ENCODE results near the gene SLC29A4.
"Not testable (repeated sequence)": the region's sequence is repeated elsewhere in the genome, so short reads cannot be mapped to it uniquely, and the experiment has no call there.

SLC29A4 gene

DNA sequence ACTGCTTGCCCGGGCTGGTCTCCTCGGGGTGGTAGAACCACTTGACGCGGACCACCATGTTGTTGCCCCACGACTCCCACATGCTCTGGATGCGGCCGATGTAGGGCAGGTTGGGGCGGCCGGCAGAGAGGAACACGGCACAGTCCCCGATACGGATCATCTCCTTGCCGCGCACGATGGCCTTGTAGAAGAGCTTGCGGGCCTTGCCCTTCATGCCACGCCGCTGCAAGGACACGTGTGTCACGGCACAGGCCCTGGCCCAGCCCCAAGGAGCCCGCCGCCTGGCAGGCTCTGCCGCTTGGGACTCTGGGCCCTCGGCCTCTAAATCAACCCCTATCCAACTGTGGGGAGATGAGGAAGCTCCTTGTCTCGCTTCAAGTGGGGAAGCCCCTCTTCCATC, 26.4 kb downstream of the SLC29A4 start:
- H3K9me3 ChIP-seq (ENCODE audit: control insufficient read depth, low read length): no peaks in the 10 kb centered on the region
- H3K27ac ChIP-seq (ENCODE audit: insufficient read depth, low read length, poor library complexity, severe bottlenecking): no peak overlapping the region
- H3K27me3 ChIP-seq (replicated peaks; ENCODE audit: control insufficient read depth, insufficient read depth, low read length, poor library complexity, severe bottlenecking): no peaks in the 10 kb centered on the region
- DNase-seq: no peak
- H3K4me3 ChIP-seq (ENCODE audit: insufficient read depth, low read depth, low read length, poor library complexity, severe bottlenecking): no peak overlapping the region
- peaks cover 15% of the 10 kb centered on the region for H3K36me3 ChIP-seq (ENCODE audit: control insufficient read depth, insufficient read depth, low read length)
- H3K4me1 ChIP-seq (ENCODE audit: control insufficient read depth, insufficient read depth, low read length, poor library complexity, severe bottlenecking): no peaks in the 10 kb centered on the region

DNA sequence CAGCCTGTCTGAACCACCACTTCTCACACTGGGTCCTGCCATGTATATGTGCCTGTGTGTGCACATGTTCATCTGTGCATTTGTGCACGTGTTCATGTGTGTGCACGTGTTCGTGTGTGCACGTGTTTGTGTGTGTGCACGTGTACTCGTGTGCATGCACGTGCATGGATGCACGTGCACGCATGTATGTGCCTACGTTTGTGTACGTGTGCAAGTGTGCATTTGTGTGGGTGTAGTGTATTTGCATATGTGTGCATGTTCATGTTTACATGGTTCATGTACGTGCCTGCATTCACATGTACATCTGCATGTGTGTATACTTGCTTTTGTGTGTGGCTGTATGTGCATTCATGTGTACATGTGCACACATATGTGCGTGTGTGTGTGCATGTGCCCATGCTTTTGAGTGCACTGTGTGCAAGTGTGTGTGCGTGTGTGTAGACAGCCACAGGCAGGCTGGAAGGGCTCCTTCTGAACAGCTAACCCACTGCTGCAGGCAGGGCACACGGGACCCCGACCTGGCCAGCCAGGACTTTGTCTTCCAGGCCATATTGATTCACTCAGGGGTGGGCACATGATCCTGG, 28.2 kb downstream of the SLC29A4 start:
- Histone ChIP-seq H3K36me3 (ENCODE audit: control insufficient read depth, insufficient read depth, low read length) (peaks cover 23% of the 10 kb centered on the region), H3K4me1 (ENCODE audit: control insufficient read depth, insufficient read depth, low read length, poor library complexity, severe bottlenecking) (no peaks in the 10 kb centered on the region)
- DNase-seq: no peak

DNA sequence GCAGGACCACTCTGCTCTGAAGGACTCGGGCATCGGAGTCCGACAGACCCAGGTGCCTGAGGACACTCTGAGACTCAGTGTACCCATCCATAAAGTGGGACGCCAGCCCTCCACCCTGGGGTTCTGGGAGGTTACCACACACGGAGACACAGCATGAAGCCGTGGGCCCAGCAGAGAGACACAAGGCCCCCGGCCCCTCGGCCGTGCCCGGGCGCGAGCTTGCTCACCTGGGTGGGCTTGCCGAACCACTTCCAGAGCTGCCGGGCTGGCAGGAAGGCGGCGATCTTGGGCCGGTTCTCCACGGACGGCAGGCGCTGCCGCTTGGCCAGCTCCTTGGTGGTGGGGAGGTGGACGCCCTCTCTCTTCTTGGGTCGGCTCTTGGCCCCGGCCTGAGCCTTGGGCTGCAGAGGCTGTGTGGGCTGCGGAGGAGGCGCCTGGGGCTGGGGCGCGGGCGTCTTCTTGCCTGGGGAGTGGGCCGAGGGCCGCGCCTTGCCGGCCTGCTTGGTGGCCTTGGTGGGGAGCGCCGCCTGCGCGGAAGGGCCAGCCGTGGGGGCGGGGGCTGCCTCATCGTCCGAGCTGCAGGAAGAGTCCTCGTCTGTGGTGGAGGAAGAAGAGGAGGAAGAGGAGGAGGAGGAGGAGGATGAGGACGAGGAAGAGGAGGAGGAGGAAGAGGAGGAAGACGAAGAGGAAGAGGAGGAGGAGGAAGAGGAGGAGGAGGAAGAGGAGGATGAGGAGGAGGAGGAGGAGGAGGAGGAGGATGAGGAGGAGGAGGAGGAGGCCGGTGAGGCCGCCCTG, 29.7 kb downstream of the SLC29A4 start:
- H3K4me3 ChIP-seq (ENCODE audit: insufficient read depth, low read depth, low read length, poor library complexity, severe bottlenecking); H3K27me3 ChIP-seq (replicated peaks; ENCODE audit: control insufficient read depth, insufficient read depth, low read length, poor library complexity, severe bottlenecking); DNase-seq; H3K4me1 ChIP-seq (ENCODE audit: control insufficient read depth, insufficient read depth, low read length, poor library complexity, severe bottlenecking); H3K9me3 ChIP-seq (ENCODE audit: control insufficient read depth, low read length); H3K27ac ChIP-seq (ENCODE audit: insufficient read depth, low read length, poor library complexity, severe bottlenecking): not testable (repeated sequence)
- H3K36me3 ChIP-seq (ENCODE audit: control insufficient read depth, insufficient read depth, low read length): peaks cover 23% of the 10 kb centered on the region

More for the DNA sequence above, 28.2 kb downstream of the SLC29A4 start:
- Histone ChIP-seq H3K27ac (ENCODE audit: insufficient read depth, low read length, poor library complexity, severe bottlenecking) (no peak overlapping the region), H3K4me3 (ENCODE audit: insufficient read depth, low read depth, low read length, poor library complexity, severe bottlenecking) (no peak overlapping the region), H3K27me3 (replicated peaks; ENCODE audit: control insufficient read depth, insufficient read depth, low read length, poor library complexity, severe bottlenecking) (no peaks in the 10 kb centered on the region), H3K9me3 (ENCODE audit: control insufficient read depth, low read length) (no peaks in the 10 kb centered on the region)

DNA sequence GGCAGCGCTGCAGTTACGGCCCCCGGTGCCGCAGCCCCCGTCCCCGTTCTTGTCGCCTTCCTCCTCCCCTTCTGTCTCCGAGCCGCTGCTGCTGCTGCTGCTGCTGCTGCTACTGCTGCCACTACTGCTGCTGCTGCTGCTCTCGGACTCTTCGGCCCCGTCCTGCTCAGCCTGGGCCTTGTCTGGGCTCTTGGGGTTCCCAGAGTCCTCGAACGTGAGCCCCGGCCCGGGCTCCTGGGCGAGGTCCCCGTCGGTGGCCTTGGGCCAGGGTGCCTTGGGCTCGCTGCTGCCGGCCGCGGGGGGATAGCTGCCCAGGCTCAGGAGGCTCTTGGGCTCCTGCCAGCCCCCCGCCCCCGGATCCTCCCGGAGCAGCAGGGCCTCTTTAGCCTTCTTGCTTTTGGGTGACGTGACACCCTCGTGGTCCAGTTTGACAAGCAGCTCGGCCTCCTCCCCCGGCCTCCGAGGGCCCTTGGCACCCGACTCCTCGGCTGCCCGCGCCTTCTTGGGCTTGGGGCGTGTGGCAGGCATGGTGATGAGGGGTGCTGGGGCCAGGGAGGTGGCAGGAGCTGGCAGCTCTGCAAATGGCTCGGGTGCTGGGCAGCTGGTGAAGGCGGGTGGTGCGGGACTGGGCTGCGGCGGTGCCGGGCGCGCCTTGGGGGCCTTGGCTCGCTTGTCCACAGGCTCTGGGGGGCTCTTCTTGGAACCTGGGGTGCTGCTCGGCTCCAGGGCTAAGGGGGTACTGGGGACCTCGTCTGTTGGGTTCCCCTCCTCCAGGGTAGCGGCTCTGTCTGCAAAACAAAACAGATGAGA, 30.5 kb downstream of the SLC29A4 start:
- not testable (repeated sequence) for H3K9me3 ChIP-seq (ENCODE audit: control insufficient read depth, low read length); H3K27me3 ChIP-seq (replicated peaks; ENCODE audit: control insufficient read depth, insufficient read depth, low read length, poor library complexity, severe bottlenecking); H3K27ac ChIP-seq (ENCODE audit: insufficient read depth, low read length, poor library complexity, severe bottlenecking); H3K4me1 ChIP-seq (ENCODE audit: control insufficient read depth, insufficient read depth, low read length, poor library complexity, severe bottlenecking); DNase-seq; H3K4me3 ChIP-seq (ENCODE audit: insufficient read depth, low read depth, low read length, poor library complexity, severe bottlenecking)
- peaks cover 17% of the 10 kb centered on the region for H3K36me3 ChIP-seq (ENCODE audit: control insufficient read depth, insufficient read depth, low read length)

DNA sequence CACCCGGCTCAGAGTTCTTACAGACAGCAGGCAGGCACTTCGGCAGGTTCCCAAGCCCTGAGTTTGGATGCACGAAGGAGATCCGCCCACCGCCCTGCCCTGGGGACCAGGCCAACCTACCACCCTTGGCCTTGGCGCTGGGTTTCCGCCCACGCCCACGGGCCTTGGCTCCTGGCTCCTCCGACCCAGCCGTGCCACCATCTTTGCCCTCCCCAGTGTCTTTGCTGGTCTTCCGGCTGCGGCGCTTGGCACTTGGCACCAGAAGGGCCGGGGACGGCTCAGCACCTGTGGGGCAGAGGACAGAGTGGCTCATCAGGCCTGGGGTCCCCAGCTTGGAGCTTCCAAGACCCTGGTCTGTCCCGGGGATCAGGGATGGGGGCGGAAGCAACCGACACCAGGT, 32.1 kb downstream of the SLC29A4 start:
- no peak overlapping the region for H3K4me3 ChIP-seq (ENCODE audit: insufficient read depth, low read depth, low read length, poor library complexity, severe bottlenecking)
- no peak overlapping the region for H3K27ac ChIP-seq (ENCODE audit: insufficient read depth, low read length, poor library complexity, severe bottlenecking)
- H3K4me1 ChIP-seq (ENCODE audit: control insufficient read depth, insufficient read depth, low read length, poor library complexity, severe bottlenecking): no peaks in the 10 kb centered on the region
- H3K36me3 ChIP-seq (ENCODE audit: control insufficient read depth, insufficient read depth, low read length): peaks cover 24% of the 10 kb centered on the region
- no peaks in the 10 kb centered on the region for H3K9me3 ChIP-seq (ENCODE audit: control insufficient read depth, low read length)
- no peak for DNase-seq
- H3K27me3 ChIP-seq (replicated peaks; ENCODE audit: control insufficient read depth, insufficient read depth, low read length, poor library complexity, severe bottlenecking): no peaks in the 10 kb centered on the region

DNA sequence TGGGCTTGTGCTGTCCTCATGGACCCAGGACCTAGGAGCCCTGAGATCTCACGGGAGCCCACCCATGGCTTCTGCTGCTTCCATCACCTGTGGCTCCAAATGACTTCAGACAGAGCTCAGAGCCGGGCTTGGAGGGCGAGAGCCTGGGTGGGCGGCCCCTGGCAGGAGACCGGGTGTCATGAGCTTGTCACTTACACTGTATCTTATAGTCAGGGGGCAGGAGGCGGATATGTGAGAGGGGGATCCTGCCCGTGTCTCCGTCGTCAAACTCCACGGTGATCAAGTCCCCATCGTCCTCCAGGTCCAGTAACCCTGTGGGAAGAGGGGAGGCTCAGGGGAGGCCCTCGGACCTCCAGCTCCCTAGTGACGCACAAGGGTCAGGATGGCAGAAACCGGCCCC, 33.0 kb downstream of the SLC29A4 start:
- H3K4me3 ChIP-seq (ENCODE audit: insufficient read depth, low read depth, low read length, poor library complexity, severe bottlenecking): no peak overlapping the region
- peaks cover 29% of the 10 kb centered on the region for H3K36me3 ChIP-seq (ENCODE audit: control insufficient read depth, insufficient read depth, low read length)
- DNase-seq: no peak

DNA sequence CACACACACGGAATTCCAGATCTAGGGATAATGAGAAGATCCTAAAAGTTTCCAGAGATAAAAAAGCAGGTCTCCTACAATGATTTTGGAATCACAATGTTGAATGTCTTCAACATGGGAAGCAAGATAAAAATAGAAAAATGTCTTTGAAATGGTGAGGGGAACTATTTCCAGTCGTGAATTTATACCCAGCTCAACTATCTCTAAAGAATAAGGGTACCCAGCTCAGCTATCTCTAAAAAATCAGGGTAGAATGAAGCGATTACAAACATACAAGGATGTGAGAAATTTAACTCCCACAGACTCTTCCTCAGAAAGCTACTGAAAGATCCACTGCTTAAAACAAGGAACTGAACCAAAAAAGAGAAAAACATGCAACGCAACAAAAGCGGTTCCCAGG, 35.9 kb downstream of the SLC29A4 start:
- H3K36me3 ChIP-seq (ENCODE audit: control insufficient read depth, insufficient read depth, low read length): peaks cover 25% of the 10 kb centered on the region
- H3K4me1 ChIP-seq (ENCODE audit: control insufficient read depth, insufficient read depth, low read length, poor library complexity, severe bottlenecking); DNase-seq; H3K27me3 ChIP-seq (replicated peaks; ENCODE audit: control insufficient read depth, insufficient read depth, low read length, poor library complexity, severe bottlenecking); H3K4me3 ChIP-seq (ENCODE audit: insufficient read depth, low read depth, low read length, poor library complexity, severe bottlenecking); H3K27ac ChIP-seq (ENCODE audit: insufficient read depth, low read length, poor library complexity, severe bottlenecking); H3K9me3 ChIP-seq (ENCODE audit: control insufficient read depth, low read length): not testable (repeated sequence)

More for the DNA sequence above, 33.0 kb downstream of the SLC29A4 start:
- Histone ChIP-seq H3K27me3 (replicated peaks; ENCODE audit: control insufficient read depth, insufficient read depth, low read length, poor library complexity, severe bottlenecking) (no peaks in the 10 kb centered on the region), H3K9me3 (ENCODE audit: control insufficient read depth, low read length) (no peaks in the 10 kb centered on the region), H3K4me1 (ENCODE audit: control insufficient read depth, insufficient read depth, low read length, poor library complexity, severe bottlenecking) (no peaks in the 10 kb centered on the region), H3K27ac (ENCODE audit: insufficient read depth, low read length, poor library complexity, severe bottlenecking) (no peak overlapping the region)

DNA sequence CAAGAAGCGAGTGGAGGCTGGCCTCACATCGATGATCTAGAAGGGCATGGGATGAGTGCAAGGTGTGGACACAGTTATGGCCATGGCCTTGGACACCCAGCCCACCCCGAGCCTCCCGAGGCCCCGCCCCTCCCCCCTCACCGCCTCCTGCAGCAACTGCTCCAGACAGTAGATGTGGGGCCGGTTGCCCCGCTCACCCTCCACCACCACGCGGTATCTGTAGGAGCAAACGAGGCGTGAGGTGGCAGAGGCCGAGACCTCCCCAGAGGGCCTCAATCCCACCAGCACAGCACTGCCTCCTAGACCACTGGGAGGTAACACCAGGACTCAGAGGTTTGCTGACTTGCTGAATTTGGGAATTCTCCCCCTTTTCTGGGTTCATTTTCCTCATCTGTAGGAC, 37.6 kb downstream of the SLC29A4 start:
- no peak overlapping the region for H3K27ac ChIP-seq (ENCODE audit: insufficient read depth, low read length, poor library complexity, severe bottlenecking)
- H3K27me3 ChIP-seq (replicated peaks; ENCODE audit: control insufficient read depth, insufficient read depth, low read length, poor library complexity, severe bottlenecking): no peaks in the 10 kb centered on the region
- H3K4me1 ChIP-seq (ENCODE audit: control insufficient read depth, insufficient read depth, low read length, poor library complexity, severe bottlenecking): no peaks in the 10 kb centered on the region
- H3K36me3 ChIP-seq (ENCODE audit: control insufficient read depth, insufficient read depth, low read length): peaks cover 21% of the 10 kb centered on the region
- H3K4me3 ChIP-seq (ENCODE audit: insufficient read depth, low read depth, low read length, poor library complexity, severe bottlenecking): no peak overlapping the region
- H3K9me3 ChIP-seq (ENCODE audit: control insufficient read depth, low read length): no peaks in the 10 kb centered on the region
- DNase-seq: no peak

DNA sequence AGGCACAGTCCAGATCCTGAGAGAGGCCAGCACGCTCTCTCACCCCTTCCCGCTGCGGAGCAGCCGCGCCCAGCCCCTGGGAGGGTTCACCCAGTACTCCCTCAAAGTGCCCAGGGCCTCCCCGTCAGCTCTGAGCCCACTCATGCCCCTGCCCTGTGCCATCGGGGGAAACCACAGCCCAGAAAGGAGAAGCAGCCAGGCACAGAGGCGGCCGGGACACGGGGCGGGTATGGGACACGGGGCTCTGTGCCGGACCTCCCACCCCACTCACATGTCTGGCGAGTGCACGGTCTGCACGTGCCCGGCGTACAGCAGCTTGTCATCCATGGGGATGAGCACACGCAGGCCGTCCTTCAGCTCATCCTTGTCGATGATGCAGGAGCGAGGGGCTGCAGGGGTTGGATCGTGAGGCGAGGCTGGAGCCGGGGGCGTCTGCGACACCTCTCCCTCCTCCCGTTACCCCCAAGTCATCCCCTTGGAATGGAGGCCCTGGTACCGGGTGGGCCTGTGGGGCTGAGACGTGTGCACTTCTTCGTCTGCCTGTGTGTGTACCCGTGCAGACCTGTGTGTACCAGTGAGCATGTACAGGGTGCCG, 38.2 kb downstream of the SLC29A4 start:
- Histone ChIP-seq H3K9me3 (ENCODE audit: control insufficient read depth, low read length) (no peaks in the 10 kb centered on the region), H3K4me3 (ENCODE audit: insufficient read depth, low read depth, low read length, poor library complexity, severe bottlenecking) (no peak overlapping the region), H3K36me3 (ENCODE audit: control insufficient read depth, insufficient read depth, low read length) (peaks cover 17% of the 10 kb centered on the region), H3K27ac (ENCODE audit: insufficient read depth, low read length, poor library complexity, severe bottlenecking) (no peak overlapping the region), H3K27me3 (replicated peaks; ENCODE audit: control insufficient read depth, insufficient read depth, low read length, poor library complexity, severe bottlenecking) (no peaks in the 10 kb centered on the region), H3K4me1 (ENCODE audit: control insufficient read depth, insufficient read depth, low read length, poor library complexity, severe bottlenecking) (no peaks in the 10 kb centered on the region)
- DNase-seq: no peak

Measured in effector memory CD4-positive, alpha-beta T cell (primary cell).